NCI-H2227 treated with DMSO at 0.1 percent for 48 hours (cell line): Measurements from ENCODE around the gene RALY.

ENCODE experiments used
- DNase-seq: peaks from one replicate; lab custom pipeline; 2025; lab: John Stamatoyannopoulos, UW

Gene RALY

GRCh38 chr20:34076952-34077351, 83.2 kb downstream of the RALY start:
- DNase-seq: no peak

DNA sequence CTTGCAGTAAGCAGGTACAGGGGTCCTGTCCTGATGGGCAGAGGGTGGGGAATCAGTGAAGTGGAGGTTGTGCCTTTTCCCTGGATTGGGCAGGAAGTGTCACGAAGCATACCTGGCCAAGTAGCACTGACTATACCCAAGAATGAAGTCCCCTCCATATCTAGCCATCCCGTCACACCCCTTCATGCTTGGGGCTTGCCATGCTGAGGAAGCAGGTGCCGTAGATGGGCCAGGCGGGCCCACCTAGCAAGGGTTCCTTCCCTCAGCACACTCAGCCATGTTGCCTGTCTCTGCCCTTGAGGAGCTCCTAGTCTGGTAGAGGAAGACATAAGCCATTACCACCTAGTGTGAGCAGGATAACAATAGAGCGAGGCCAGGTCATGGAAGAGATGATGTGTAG, 84.8 kb downstream of the RALY start:
- no peak for DNase-seq

DNA sequence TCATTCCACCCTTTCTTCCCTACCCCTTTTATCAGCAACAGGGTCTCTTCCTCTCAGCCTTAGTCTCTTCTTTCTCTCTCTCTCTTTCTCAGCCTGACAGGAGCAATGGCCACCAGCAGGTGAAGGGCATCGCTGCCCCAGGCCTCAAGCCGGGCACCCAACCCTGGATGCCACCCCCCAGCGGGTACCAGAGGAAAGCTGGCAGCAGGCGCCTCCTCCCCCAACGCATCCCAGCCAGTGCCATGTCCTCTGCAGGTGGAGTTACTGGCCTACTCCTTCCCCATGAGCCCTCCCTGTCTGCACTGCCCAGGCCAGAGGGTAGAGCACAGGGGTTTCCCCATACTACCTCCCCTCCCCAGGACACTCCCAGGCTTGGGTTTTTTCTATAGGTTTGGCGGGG, 86.1 kb downstream of the RALY start:
- no peak for DNase-seq

DNA sequence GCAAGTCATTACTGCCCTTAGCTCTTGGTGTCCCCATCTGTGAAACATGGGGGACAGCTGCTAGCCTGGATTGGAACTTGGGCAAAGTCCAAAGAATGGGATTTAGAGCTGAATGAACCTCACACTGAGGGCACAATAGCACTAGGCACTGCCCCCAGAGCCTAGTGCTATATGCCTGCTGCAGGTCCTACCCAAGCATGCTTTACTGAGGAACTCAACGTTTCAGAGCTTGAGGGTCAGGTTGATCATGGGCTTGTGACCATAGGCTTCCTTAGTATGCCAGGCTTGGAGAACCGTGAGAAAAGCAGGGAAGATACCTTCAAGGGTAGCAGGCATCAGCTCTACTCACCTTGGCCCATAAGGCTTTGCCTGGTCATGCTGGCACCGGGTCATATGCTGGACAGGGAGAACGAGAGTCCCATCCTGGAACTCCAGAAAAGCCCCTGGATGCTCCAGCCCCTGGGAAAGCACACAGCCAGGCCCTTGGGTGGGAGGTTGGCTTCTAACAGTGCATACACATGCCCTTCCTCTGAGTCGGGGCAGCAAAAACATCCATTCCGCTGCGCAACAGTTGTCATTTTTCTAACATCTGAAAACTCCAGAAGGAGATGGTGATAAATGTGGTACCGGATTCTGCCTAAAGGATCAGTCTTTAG, 88.6 kb downstream of the RALY start:
- DNase-seq: no peak

DNA sequence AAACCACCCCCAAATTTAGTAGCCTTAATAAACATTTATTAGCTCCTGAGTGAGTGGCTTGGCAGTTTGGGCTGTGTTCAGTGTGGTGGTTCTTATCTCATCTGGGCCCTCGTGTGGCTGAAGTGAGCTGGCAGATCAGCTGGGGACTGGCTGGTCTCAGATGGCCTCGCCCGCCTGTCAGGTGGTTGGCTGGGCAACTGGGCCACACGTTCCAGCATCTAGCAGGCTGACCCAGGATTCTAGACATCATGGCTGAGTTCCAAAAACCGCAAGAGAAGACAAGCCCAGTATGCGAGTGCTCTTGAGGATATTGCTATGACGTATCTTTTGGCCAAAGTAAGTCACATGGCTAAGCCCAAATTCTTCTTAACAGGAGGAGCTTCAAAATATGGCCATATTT, 89.4 kb downstream of the RALY start:
- DNase-seq: no peak

- no peak for DNase-seq
Measured at GRCh38 chr20:34083781-34084180, 90.1 kb downstream of the RALY start.

- no peak for DNase-seq
Measured at GRCh38 chr20:34084227-34084923, 90.7 kb downstream of the RALY start.

- no peak for DNase-seq
Measured at GRCh38 chr20:34085544-34086040, 91.9 kb downstream of the RALY start.

GRCh38 chr20:34088305-34089174, 94.8 kb downstream of the RALY start:
- no peak for DNase-seq

- no peak for DNase-seq
Measured at GRCh38 chr20:34089175-34089479, 95.4 kb downstream of the RALY start.

DNA sequence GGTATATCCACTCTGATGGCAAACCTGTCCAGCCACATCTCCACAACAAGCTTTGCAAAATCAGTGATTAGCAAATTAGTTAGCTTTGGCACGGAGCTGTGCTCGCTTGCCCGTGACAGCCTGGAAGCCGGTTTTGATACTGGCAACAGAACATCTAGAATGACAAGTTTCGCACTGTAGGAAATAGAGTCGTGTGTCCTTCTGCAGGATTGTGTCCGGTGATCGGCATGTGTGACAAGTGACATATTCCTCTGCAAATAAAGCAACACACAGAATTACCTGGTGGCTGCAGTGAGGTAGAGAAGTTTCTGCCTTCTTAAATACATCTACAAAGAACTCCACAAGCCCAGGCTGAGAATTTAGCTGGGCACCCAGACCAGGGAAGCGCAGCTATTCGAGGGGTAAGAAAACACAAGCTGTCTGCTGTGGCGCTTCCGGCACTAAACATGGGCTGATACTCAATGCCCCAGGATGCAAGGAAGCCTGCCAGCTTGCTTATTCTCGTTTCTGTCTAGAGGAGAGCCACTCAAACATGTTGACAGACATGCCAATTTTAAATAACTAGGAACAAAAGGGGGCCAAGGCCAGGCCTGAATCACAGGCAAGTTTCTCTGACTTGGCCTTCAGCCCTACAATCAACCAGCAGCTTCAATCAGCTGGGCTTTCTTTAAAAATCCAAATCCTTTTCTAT, 96.1 kb downstream of the RALY start:
- DNase-seq: no peak

- no peak for DNase-seq
Measured at GRCh38 chr20:34090645-34091044, 96.9 kb downstream of the RALY start.

- no peak for DNase-seq
Measured at GRCh38 chr20:34091637-34092200, 98.0 kb downstream of the RALY start.

GRCh38 chr20:34093895-34094294, 100.2 kb downstream of the RALY start:
- DNase-seq: no peak

GRCh38 chr20:34095825-34096224, 102.1 kb downstream of the RALY start:
- DNase-seq: no peak

DNA sequence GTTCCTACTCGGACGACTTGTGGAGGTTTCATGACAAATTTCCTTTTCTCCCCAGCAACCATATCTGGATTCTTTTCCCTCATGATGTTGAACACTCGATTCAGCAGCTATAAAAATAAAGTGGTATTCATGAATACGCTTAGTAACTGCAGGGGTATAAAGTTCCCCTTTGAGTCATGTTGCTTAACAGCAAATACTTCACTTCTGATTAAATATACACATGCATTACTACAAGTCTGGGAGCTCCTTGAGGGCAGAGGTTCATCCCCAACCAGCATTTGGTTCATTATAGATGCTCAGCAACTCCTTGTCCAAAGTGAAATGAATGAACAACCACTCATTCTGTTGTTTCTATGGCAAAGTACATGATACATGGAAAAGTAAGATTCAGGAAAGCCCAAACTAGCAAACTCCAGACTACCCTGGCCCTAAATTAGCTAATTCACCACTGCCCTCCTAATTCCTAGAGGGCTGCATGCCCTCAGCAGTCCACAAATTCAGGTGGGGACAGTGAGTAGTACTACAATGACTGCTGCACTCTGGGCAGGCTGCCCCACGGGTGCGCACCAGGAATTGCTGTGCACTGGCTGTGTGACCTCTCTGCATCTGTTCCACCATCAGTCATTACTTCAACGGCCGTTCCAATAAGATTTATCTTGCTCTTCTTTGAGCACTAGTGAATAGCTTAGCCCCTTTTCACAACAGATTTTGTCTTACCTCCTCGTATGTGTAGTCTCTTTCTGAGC, 103.2 kb downstream of the RALY start:
- DNase-seq: no peak

GRCh38 chr20:34098570-34098969, 104.9 kb downstream of the RALY start:
- no peak for DNase-seq

DNA sequence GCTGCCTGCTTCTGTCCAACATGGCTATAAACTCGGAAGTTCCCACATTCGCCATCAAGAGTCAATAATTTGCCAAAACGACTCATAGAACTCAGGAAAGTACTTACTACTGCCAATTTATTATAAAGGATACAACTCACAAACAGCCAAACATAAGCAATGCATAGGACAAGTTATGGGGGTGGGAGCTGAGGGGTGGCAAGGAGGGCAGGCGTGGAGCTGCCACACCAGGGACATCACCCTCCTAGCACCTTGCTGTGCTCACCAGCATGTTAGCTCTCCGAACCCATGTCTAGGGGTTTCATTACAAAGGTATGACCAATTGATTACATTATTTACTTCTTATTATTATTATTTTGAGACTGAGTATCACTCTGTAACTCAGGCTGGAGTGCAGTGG, 106.0 kb downstream of the RALY start:
- no peak for DNase-seq

DNA sequence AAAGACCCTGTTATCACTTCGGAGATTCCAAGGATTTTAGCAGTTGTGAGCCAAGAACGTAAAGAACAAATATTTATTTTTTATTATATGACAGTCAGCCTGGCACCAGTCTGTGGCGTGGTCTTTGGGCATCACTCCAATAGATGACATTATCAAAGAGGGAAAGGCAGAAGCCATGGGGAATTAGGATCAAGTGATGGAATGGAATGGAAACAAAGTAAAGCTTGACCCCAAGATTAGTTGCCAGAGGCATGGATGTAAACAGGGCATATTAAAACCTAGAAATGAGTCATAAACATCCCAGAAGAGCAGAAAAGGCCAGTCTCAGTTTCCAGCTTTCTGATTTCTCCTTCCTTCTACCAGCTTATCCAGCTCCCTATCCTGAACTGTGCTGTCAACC, 106.9 kb downstream of the RALY start:
- DNase-seq: no peak

- DNase-seq: no peak
Measured at GRCh38 chr20:34102342-34102741, 108.6 kb downstream of the RALY start.

DNA sequence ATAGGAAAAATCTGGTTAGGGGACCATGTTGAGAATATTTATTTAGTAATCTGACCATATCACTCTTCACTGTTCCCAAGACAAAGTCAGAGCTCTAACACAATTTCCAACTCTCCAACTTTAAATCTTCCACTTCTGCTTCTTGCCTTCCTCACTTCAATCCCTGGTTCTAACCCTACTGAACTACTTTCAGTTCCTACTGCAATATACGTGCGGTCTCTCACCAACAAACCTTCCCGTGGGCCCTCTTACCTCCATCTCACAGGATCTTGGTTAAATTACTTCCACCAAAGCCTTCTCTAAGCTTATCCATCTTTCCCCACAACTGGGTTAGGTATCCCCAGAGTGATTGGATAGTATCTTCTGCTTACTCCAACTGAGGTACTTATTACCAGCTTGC, 110.3 kb downstream of the RALY start:
- no peak for DNase-seq
